GM23338 (cell line): ENCODE results near the gene ASIC5. TPM values are rescaled to one million over a fixed set of nuclear protein-coding genes. Genes with fewer than 3 reads are reported as not detected.

Source experiments
- ATAC-seq: fragments of 200-7000 bp; cut with Tn5 transposase; 3 replicates; pipeline ENCODE4 v1.9.1; 2020
- DNase-seq: peaks from one replicate; pipeline ENCODE4 v3.0.0-alpha.2; 2015; ENCODE audit warnings: low spot score
- H2AFZ ChIP-seq: fragments of 200-600 bp; sonication (generic); 2 replicates; pipeline ENCODE4 v1.8.0; 2016; ENCODE audit warnings: antibody characterized with exemption, mild to moderate bottlenecking, moderate library complexity
- H3F3A ChIP-seq: fragments of 200-600 bp; sonication (generic); replicated peaks from 2 replicates; pipeline ENCODE4 v1.8.0; 2017; ENCODE audit warnings: antibody characterized with exemption, mixed run types, low read depth
- H3K27ac ChIP-seq: fragments of 200-600 bp; sonication (generic); 2 replicates; pipeline ENCODE4 v1.6.1; 2016; ENCODE audit warnings: low read depth
- H3K27me3 ChIP-seq: fragments of 200-600 bp; sonication (generic); 2 replicates; pipeline ENCODE4 v1.8.0; 2016; ENCODE audit warnings: mild to moderate bottlenecking, mixed run types, moderate library complexity; ENCODE audit not compliant: insufficient read depth
- H3K36me3 ChIP-seq: fragments of 200-600 bp; sonication (generic); 2 replicates; pipeline ENCODE4 v1.8.0; 2016; ENCODE audit warnings: mild to moderate bottlenecking; ENCODE audit not compliant: insufficient read depth
- H3K4me1 ChIP-seq: fragments of 200-600 bp; sonication (generic); 2 replicates; pipeline ENCODE4 v1.8.0; 2016; ENCODE audit warnings: mild to moderate bottlenecking, moderate library complexity; ENCODE audit not compliant: insufficient read depth
- H3K4me2 ChIP-seq: fragments of 200-600 bp; sonication (generic); 2 replicates; pipeline ENCODE4 v1.7.1; 2017; ENCODE audit warnings: mixed run types
- H3K4me3 ChIP-seq: fragments of 200-600 bp; sonication (generic); 2 replicates; pipeline ENCODE4 v1.6.1; 2016; ENCODE audit warnings: mixed run types
- H3K79me2 ChIP-seq: fragments of 200-600 bp; sonication (generic); replicated peaks from 2 replicates; pipeline ENCODE4 v1.8.0; 2017; ENCODE audit warnings: mild to moderate bottlenecking; ENCODE audit not compliant: insufficient read depth
- H3K9me2 ChIP-seq: fragments of 200-600 bp; sonication (generic); 2 replicates; pipeline ENCODE4 v1.8.0; 2017; ENCODE audit not compliant: insufficient read depth
- H4K20me1 ChIP-seq: fragments of 200-600 bp; sonication (generic); replicated peaks from 2 replicates; pipeline ENCODE4 v1.8.0; 2017; ENCODE audit warnings: mild to moderate bottlenecking; ENCODE audit not compliant: insufficient read depth
- H3K27ac Mint-ChIP-seq: 2 replicates; pipeline ENCODE4 v1.8.0; 2020; ENCODE audit warnings: inconsistent platforms, mild to moderate bottlenecking, moderate library complexity, mixed read lengths
- H3K27me3 Mint-ChIP-seq: 3 replicates; pipeline ENCODE4 v1.8.0; 2022; ENCODE audit warnings: low read depth, mild to moderate bottlenecking, moderate library complexity, mixed read lengths, inconsistent platforms; ENCODE audit not compliant: insufficient read depth, poor library complexity
- H3K36me3 Mint-ChIP-seq: 3 replicates; pipeline ENCODE4 v1.8.0; 2021; ENCODE audit warnings: low read depth, mild to moderate bottlenecking, inconsistent platforms, moderate library complexity, mixed read lengths
- H3K4me1 Mint-ChIP-seq: 3 replicates; pipeline ENCODE4 v1.8.0; 2020; ENCODE audit warnings: mild to moderate bottlenecking, inconsistent platforms, mixed read lengths
- H3K4me3 Mint-ChIP-seq: 3 replicates; pipeline ENCODE4 v1.8.0; 2021; ENCODE audit warnings: moderate library complexity, mild to moderate bottlenecking, inconsistent platforms, mixed read lengths
- H3K9me3 Mint-ChIP-seq: 3 replicates; pipeline ENCODE4 v1.8.0; 2020; ENCODE audit warnings: moderate library complexity, mild to moderate bottlenecking, inconsistent platforms, mixed read lengths
- CREB1 ChIP-seq: fragments of 250-450 bp; sonication (Bioruptor Pico); IDR thresholded peaks from 2 replicates; pipeline ENCODE4 v1.5.0; 2020; ENCODE audit warnings: low read depth, mild to moderate bottlenecking, moderate library complexity
- EZH2 ChIP-seq: fragments of 200-600 bp; sonication (generic); IDR thresholded peaks from one replicate; pipeline ENCODE4 v1.8.0; 2017; ENCODE audit warnings: antibody characterized with exemption, mild to moderate bottlenecking, low read depth; ENCODE audit not compliant: unreplicated experiment
- POLR2AphosphoS5 ChIP-seq: IDR thresholded peaks from 2 replicates; pipeline ENCODE4 v1.6.1; 2016; ENCODE audit warnings: antibody characterized with exemption, low read depth
- STAT1 ChIP-seq: IDR thresholded peaks from one replicate; pipeline ENCODE4 v1.6.1; 2016; ENCODE audit warnings: antibody characterized with exemption; ENCODE audit not compliant: unreplicated experiment
- ZNF114 ChIP-seq: fragments of 250-450 bp; sonication (Bioruptor Pico); IDR thresholded peaks from 2 replicates; pipeline ENCODE4 v1.5.0; 2020; ENCODE audit warnings: mild to moderate bottlenecking, moderate library complexity
- ZNF462 ChIP-seq: fragments of 250-450 bp; sonication (Bioruptor Pico); IDR thresholded peaks from 2 replicates; pipeline ENCODE4 v1.5.0; 2020; ENCODE audit warnings: mild to moderate bottlenecking, moderate library complexity
- polyA plus RNA-seq: library from polyadenylated mRNA; unstranded; fragments of >200 nt; fragmentation: Nextera tagmentation; extraction: Ambion mirVana; gene quantifications from 2 replicates; pipeline ENCODE4 v1.2.1, GENCODE V29; 2016
- total RNA-seq: library from RNA; depleted of rRNA; stranded (reverse); fragments of >200 nt; shearing (Covaris generic); gene quantifications from 2 replicates; pipeline ENCODE4 v1.2.3, GENCODE V29; 2014
- TF ChIP-seq, protein P1 (sequence below): IDR thresholded peaks from 2 replicates; pipeline ENCODE4 v1.6.1; 2016; ENCODE audit warnings: antibody characterized with exemption

The ASIC5 gene
- total and polyA plus RNA-seq, 2 experiments from 2014 or later: not detected

- no peak for TF ChIP-seq EZH2
- TF ChIP-seq CREB1 (CRISPR knock-in tag): no peak
- no peak for TF ChIP-seq POLR2AphosphoS5
- no peak for TF ChIP-seq STAT1
- TF ChIP-seq ZNF114: no peak
- no peak for TF ChIP-seq ZNF462 (CRISPR knock-in tag)
These were observed 9.8 kb upstream of the ASIC5 start (continued) for GRCh38 chr4:155875878-155876277.

DNA sequence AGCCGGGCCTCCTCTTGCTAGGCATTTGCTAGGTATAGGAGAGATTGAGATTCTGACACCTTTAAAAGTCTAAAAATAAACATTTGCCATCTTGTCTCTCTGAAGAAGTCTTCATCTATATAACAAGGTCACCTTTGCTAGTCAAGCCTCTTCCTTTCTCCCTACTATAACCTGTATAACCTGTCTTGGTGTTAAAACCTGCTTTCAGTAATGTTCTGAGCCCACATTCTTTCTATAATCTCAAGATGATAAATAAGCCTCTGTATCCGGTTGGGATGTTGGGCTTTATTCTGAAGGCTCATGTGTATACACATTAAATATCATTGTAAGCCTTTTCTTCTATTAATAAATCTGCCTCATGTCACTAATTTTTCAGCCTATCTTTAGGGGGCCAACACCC, 10.2 kb downstream of the ASIC5 start:
- Mint-ChIP-seq H3K27me3 (no peaks in the 10 kb centered on the region), H3K9me3 (peaks cover 4% of the 10 kb centered on the region; the same call in 1 of the 3 replicates), H3K4me1 (peaks cover 6% of the 10 kb centered on the region; the same call in 1 of the 3 replicates)
- TF ChIP-seq ZNF462 (CRISPR knock-in tag): no peak
- TF ChIP-seq, protein P1, sequence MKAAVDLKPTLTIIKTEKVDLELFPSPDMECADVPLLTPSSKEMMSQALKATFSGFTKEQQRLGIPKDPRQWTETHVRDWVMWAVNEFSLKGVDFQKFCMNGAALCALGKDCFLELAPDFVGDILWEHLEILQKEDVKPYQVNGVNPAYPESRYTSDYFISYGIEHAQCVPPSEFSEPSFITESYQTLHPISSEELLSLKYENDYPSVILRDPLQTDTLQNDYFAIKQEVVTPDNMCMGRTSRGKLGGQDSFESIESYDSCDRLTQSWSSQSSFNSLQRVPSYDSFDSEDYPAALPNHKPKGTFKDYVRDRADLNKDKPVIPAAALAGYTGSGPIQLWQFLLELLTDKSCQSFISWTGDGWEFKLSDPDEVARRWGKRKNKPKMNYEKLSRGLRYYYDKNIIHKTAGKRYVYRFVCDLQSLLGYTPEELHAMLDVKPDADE: no peak

More for the DNA sequence above, 10.2 kb downstream of the ASIC5 start:
- no peak for DNase-seq
- H3K4me1 ChIP-seq: no peaks in the 10 kb centered on the region
- no peak overlapping the region for H2AFZ ChIP-seq
- H3K4me2 ChIP-seq: no peak overlapping the region
- H3K36me3 ChIP-seq: no peaks in the 10 kb centered on the region
- no peaks in the 10 kb centered on the region for H3F3A ChIP-seq
- H3K4me3 ChIP-seq: no peak overlapping the region
- no peaks in the 10 kb centered on the region for H4K20me1 ChIP-seq
- Mint-ChIP-seq H3K4me3 (no peak overlapping the region), H3K27ac (no peak overlapping the region), H3K36me3 (no peaks in the 10 kb centered on the region)
- H3K9me2 ChIP-seq: 0 out of 2 replicates have a peak, but pooled peaks cover 5% of the 10 kb centered on the region
- no peak for ATAC-seq
- no peaks in the 10 kb centered on the region for H3K79me2 ChIP-seq
- no peak overlapping the region for H3K27ac ChIP-seq
- H3K27me3 ChIP-seq: no peaks in the 10 kb centered on the region
